WTC11 (cell line): Measurements from ENCODE around the gene BACH2. TPM values are rescaled to one million over a fixed set of nuclear protein-coding genes. Genes with fewer than 3 reads are reported as not detected.

Source experiments
- ATAC-seq: fragments of 200-7000 bp; cut with Tn5 transposase; 2 replicates; pipeline ENCODE4 v1.10.0; 2021; ENCODE audit warnings: mild to moderate bottlenecking, moderate library complexity
- CTCF ChIA-PET: fragments of 300-600 bp; sonication (Branson Sonifier 250); formaldehyde crosslinking; loops from one replicate; lab custom pipeline; 2021; ENCODE audit warnings: antibody characterized with exemption; lab: Charles Lee
- POLR2A ChIA-PET: fragments of 350-600 bp; sonication (Branson Sonifier 250); formaldehyde crosslinking; loops from one replicate; lab custom pipeline; 2021; ENCODE audit warnings: antibody characterized with exemption; lab: Charles Lee
- DNase-seq: peaks from one replicate; pipeline ENCODE4 v3.0.0; 2021; ENCODE audit warnings: low spot score
- H3K27ac Mint-ChIP-seq: 2 replicates; pipeline ENCODE4 v1.8.0; 2021; ENCODE audit warnings: mixed read lengths
- H3K27me3 Mint-ChIP-seq: 2 replicates; pipeline ENCODE4 v1.8.0; 2021; ENCODE audit warnings: low read depth, mild to moderate bottlenecking, moderate library complexity, mixed read lengths
- H3K36me3 Mint-ChIP-seq: 2 replicates; pipeline ENCODE4 v1.8.0; 2021; ENCODE audit warnings: mixed read lengths
- H3K4me1 Mint-ChIP-seq: 2 replicates; pipeline ENCODE4 v1.8.0; 2022; ENCODE audit warnings: mixed read lengths
- H3K4me3 Mint-ChIP-seq: 2 replicates; pipeline ENCODE4 v1.8.0; 2021; ENCODE audit warnings: mild to moderate bottlenecking, moderate library complexity, mixed read lengths
- H3K9me3 Mint-ChIP-seq: 2 replicates; pipeline ENCODE4 v1.8.0; 2021; ENCODE audit warnings: mixed read lengths
- ATF3 ChIP-seq: sonication (generic); formaldehyde crosslinking; conservative IDR thresholded peaks from 2 replicates; pipeline ENCODE4 v1.8.1; 2022; ENCODE audit warnings: mild to moderate bottlenecking, missing genetic modification reagents
- CBFB ChIP-seq: sonication (generic); formaldehyde crosslinking; IDR thresholded peaks from 2 replicates; pipeline ENCODE4 v1.8.1; 2022; ENCODE audit warnings: mild to moderate bottlenecking, low read depth, missing genetic modification reagents
- ELF4 ChIP-seq: sonication (generic); formaldehyde crosslinking; IDR thresholded peaks from 2 replicates; pipeline ENCODE4 v1.8.1; 2022; ENCODE audit warnings: low read depth, mild to moderate bottlenecking, moderate library complexity, missing genetic modification reagents
- EMX1 ChIP-seq: fragments of 250-450 bp; sonication (Bioruptor Pico); IDR thresholded peaks from 2 replicates; pipeline ENCODE4 v1.8.0; 2021; ENCODE audit warnings: mild to moderate bottlenecking
- ERG ChIP-seq: fragments of 250-450 bp; sonication (Bioruptor Pico); IDR thresholded peaks from 2 replicates; pipeline ENCODE4 v1.8.0; 2021; ENCODE audit warnings: mild to moderate bottlenecking
- HMGA2 ChIP-seq: fragments of 250-450 bp; sonication (Bioruptor Pico); IDR thresholded peaks from 2 replicates; pipeline ENCODE4 v1.4.0; 2021; ENCODE audit warnings: mild to moderate bottlenecking, moderate library complexity
- IRF1 ChIP-seq: sonication (generic); formaldehyde crosslinking; IDR thresholded peaks from 2 replicates; pipeline ENCODE4 v1.8.0; 2023; ENCODE audit warnings: missing genetic modification reagents
- MXD4 ChIP-seq: fragments of 250-450 bp; sonication (Bioruptor Pico); IDR thresholded peaks from 2 replicates; pipeline ENCODE4 v1.8.0; 2021; ENCODE audit warnings: mild to moderate bottlenecking, moderate library complexity, borderline replicate concordance
- NFATC4 ChIP-seq: fragments of 250-450 bp; sonication (Bioruptor Pico); IDR thresholded peaks from 2 replicates; pipeline ENCODE4 v1.9.0; 2021; ENCODE audit warnings: mild to moderate bottlenecking
- NFE2L1 ChIP-seq: sonication (generic); formaldehyde crosslinking; IDR thresholded peaks from 2 replicates; pipeline ENCODE4 v1.8.1; 2023; ENCODE audit warnings: missing genetic modification reagents
- NR1H2 ChIP-seq: sonication (generic); formaldehyde crosslinking; IDR thresholded peaks from 2 replicates; pipeline ENCODE4 v1.9.0; 2021; ENCODE audit warnings: mild to moderate bottlenecking, moderate library complexity, missing genetic modification reagents
- OVOL2 ChIP-seq: fragments of 250-450 bp; sonication (Bioruptor Pico); IDR thresholded peaks from 2 replicates; pipeline ENCODE4 v1.9.0; 2021; ENCODE audit warnings: mild to moderate bottlenecking, borderline replicate concordance
- RORB ChIP-seq: fragments of 250-450 bp; sonication (Bioruptor Pico); IDR thresholded peaks from 2 replicates; pipeline ENCODE4 v1.9.0; 2021; ENCODE audit warnings: mild to moderate bottlenecking
- SOX15 ChIP-seq: fragments of 250-450 bp; sonication (Bioruptor Pico); IDR thresholded peaks from 2 replicates; pipeline ENCODE4 v1.9.0; 2021; ENCODE audit warnings: mild to moderate bottlenecking
- TP53 ChIP-seq: sonication (generic); formaldehyde crosslinking; IDR thresholded peaks from 2 replicates; pipeline ENCODE4 v1.8.1; 2023; ENCODE audit warnings: mild to moderate bottlenecking, missing genetic modification reagents
- ZNF232 ChIP-seq: sonication (generic); formaldehyde crosslinking; IDR thresholded peaks from 2 replicates; pipeline ENCODE4 v1.8.0; 2022; ENCODE audit warnings: mild to moderate bottlenecking, missing genetic modification reagents
- ZNF671 ChIP-seq: fragments of 250-450 bp; sonication (Bioruptor Pico); IDR thresholded peaks from 2 replicates; pipeline ENCODE4 v1.8.0; 2021; ENCODE audit warnings: mild to moderate bottlenecking
- total RNA-seq: library from RNA; stranded (reverse); gene quantifications from 3 replicates; pipeline ENCODE4 v1.2.3, GENCODE V29; 2021
- TF ChIP-seq, protein P1 (sequence below): fragments of 250-450 bp; sonication (Bioruptor Pico); IDR thresholded peaks from 2 replicates; pipeline ENCODE4 v1.9.0; 2021; ENCODE audit warnings: moderate library complexity, mild to moderate bottlenecking, inconsistent platforms, borderline replicate concordance
- TF ChIP-seq, protein P2 (sequence below): sonication (generic); formaldehyde crosslinking; IDR thresholded peaks from 2 replicates; pipeline ENCODE4 v1.8.0; 2022; ENCODE audit warnings: mild to moderate bottlenecking, missing genetic modification reagents
- TF ChIP-seq, protein P3 (sequence below): sonication (generic); formaldehyde crosslinking; IDR thresholded peaks from 2 replicates; pipeline ENCODE4 v1.8.1; 2022; ENCODE audit warnings: mild to moderate bottlenecking, missing genetic modification reagents, moderate library complexity, borderline replicate concordance
- TF ChIP-seq, protein P4 (sequence below): fragments of 250-450 bp; sonication (Bioruptor Pico); conservative IDR thresholded peaks from 2 replicates; pipeline ENCODE4 v1.9.0; 2021; ENCODE audit warnings: mild to moderate bottlenecking

The BACH2 gene
- total RNA-seq, 1 experiment from 2014 or later, result 5.9 TPM

DNA sequence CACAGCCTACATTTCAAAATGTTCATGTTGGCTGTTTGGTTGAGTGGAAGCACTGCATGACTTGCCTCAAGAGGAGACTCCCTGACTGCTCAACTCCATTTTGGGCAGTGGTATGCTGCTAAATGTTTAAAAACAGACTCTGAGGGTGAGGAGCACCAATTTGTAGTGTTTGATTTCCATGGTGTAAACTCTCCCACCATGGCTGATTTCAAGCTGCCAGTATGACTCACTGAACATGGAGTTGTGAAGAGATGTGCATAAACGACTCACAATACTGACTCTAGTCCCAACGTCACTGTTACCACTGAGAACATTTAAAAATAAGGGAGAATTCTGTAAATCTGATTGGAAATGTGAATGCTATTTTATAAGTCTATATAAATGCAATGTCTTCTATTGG, 70.4 kb downstream of the BACH2 start (continued):
- TF ChIP-seq TP53 (CRISPR knock-in tag) (no peak), SOX15 (no peak), HMGA2 (no peak), NFATC4 (CRISPR knock-in tag) (no peak), NR1H2 (CRISPR knock-in tag) (no peak)
- TF ChIP-seq, protein P1, sequence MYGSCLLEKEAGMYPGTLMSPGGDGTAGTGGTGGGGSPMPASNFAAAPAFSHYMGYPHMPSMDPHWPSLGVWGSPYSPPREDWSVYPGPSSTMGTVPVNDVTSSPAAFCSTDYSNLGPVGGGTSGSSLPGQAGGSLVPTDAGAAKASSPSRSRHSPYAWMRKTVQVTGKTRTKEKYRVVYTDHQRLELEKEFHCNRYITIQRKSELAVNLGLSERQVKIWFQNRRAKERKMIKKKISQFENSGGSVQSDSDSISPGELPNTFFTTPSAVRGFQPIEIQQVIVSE, result no peak

GRCh38 chr6:90224196-90224595, 72.4 kb downstream of the BACH2 start:
- ChIA-PET POLR2A (no interaction called here), CTCF (no interaction called here)
- Mint-ChIP-seq H3K36me3 (peaks cover 11% of the 10 kb centered on the region), H3K4me3 (no peak overlapping the region), H3K27me3 (no peaks in the 10 kb centered on the region; the same call in 1 of the 2 replicates), H3K4me1 (peaks cover 15% of the 10 kb centered on the region), H3K27ac (no peak overlapping the region), H3K9me3 (peaks cover 18% of the 10 kb centered on the region)
- ATAC-seq, result no peak
- TF ChIP-seq EMX1 (CRISPR knock-in tag) (no peak), NR1H2 (CRISPR knock-in tag) (no peak), MXD4 (CRISPR knock-in tag) (no peak), ZNF671 (CRISPR knock-in tag) (no peak), IRF1 (CRISPR knock-in tag) (no peak), ATF3 (CRISPR knock-in tag) (no peak), RORB (no peak), TP53 (CRISPR knock-in tag) (no peak), OVOL2 (CRISPR knock-in tag) (no peak), ERG (CRISPR knock-in tag) (no peak), ELF4 (CRISPR knock-in tag) (no peak), CBFB (CRISPR knock-in tag) (no peak), ZNF232 (no peak), NFE2L1 (CRISPR knock-in tag) (no peak)
- TF ChIP-seq, protein P2, sequence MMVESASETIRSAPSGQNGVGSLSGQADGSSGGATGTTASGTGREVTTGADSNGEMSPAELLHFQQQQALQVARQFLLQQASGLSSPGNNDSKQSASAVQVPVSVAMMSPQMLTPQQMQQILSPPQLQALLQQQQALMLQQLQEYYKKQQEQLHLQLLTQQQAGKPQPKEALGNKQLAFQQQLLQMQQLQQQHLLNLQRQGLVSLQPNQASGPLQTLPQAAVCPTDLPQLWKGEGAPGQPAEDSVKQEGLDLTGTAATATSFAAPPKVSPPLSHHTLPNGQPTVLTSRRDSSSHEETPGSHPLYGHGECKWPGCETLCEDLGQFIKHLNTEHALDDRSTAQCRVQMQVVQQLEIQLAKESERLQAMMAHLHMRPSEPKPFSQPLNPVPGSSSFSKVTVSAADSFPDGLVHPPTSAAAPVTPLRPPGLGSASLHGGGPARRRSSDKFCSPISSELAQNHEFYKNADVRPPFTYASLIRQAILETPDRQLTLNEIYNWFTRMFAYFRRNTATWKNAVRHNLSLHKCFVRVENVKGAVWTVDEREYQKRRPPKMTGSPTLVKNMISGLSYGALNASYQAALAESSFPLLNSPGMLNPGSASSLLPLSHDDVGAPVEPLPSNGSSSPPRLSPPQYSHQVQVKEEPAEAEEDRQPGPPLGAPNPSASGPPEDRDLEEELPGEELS (CRISPR knock-in tag), result no peak
- TF ChIP-seq, protein P3, sequence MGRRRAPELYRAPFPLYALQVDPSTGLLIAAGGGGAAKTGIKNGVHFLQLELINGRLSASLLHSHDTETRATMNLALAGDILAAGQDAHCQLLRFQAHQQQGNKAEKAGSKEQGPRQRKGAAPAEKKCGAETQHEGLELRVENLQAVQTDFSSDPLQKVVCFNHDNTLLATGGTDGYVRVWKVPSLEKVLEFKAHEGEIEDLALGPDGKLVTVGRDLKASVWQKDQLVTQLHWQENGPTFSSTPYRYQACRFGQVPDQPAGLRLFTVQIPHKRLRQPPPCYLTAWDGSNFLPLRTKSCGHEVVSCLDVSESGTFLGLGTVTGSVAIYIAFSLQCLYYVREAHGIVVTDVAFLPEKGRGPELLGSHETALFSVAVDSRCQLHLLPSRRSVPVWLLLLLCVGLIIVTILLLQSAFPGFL (CRISPR knock-in tag), result no peak
- TF ChIP-seq, protein P4, sequence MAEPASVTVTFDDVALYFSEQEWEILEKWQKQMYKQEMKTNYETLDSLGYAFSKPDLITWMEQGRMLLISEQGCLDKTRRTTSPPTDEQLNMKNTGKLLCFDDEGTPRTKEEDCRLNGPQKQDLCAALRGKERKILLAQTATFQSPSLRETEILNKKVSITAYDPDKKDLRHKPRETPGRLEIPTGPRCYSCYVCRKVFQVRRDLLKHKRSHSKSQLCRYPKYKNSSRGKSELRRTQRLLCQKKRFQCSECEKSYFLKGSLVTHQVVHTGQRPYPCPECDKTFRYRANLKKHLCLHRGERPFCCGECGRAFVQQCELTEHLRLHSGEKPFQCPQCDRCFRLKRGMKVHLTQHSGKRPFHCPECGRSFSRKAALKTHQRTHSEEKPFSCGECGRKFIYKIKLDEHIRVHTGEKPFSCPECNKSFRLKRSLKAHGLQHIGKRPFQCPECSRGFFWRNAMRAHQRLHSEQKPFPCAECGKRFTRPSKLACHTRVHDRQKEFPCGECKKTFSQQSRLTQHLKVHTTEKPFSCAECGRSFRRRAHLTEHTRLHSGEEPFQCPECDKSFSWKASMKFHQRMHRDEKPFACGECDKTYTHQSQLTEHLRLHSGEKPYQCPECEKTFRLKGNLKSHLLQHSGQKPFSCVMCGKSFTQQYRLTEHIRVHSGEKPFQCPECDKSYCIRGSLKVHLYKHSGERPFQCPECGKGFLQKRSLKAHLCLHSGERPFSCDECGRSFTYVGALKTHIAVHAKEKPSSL, result no peak
- no peak for DNase-seq
